ENCODE results near the gene BRD8.

BRD8 gene

GRCh38 chr5:138096997-138097828 lies 81.2 kb downstream of the BRD8 start:
- no peak for DNase-seq (ENCODE audit: low read depth in 2 of 2)

- no peak for DNase-seq (ENCODE audit: low read depth in 2 of 2)
These were observed 82.1 kb downstream of the BRD8 start for GRCh38 chr5:138096363-138096762.

- DNase-seq (ENCODE audit: low read depth in 2 of 2) = no peak
These were observed 83.1 kb downstream of the BRD8 start for GRCh38 chr5:138095100-138095907.

- no peak for DNase-seq (ENCODE audit: low read depth in 2 of 2)
These were observed 85.4 kb downstream of the BRD8 start for GRCh38 chr5:138093036-138093435.

GRCh38 chr5:138092301-138092700 lies 86.1 kb downstream of the BRD8 start:
- DNase-seq (ENCODE audit: low read depth in 2 of 2) = no peak

GRCh38 chr5:138091685-138092084 lies 86.7 kb downstream of the BRD8 start:
- DNase-seq (ENCODE audit: low read depth in 2 of 2) = no peak
